SKM-1 (cell line): ENCODE data around the gene WDR70.
"Not testable (repeated sequence)": the region's sequence is repeated elsewhere in the genome, so short reads cannot be mapped to it uniquely, and the experiment has no call there.

Experiments used
- DNase-seq: peaks from one replicate; lab custom pipeline; 2025; ENCODE audit not compliant: unreplicated experiment; lab: John Stamatoyannopoulos, UW

Gene WDR70

GRCh38 chr5:37511646-37512045 lies 132.5 kb downstream of the WDR70 start:
- no peak for DNase-seq

- no peak for DNase-seq
Observed at GRCh38 chr5:37514946-37515345, 135.8 kb downstream of the WDR70 start.

- no peak for DNase-seq
Observed at GRCh38 chr5:37517686-37518085, 138.6 kb downstream of the WDR70 start.

- not testable (repeated sequence) for DNase-seq
Observed at GRCh38 chr5:37518356-37518755, 139.2 kb downstream of the WDR70 start.

GRCh38 chr5:37519304-37519703 lies 140.2 kb downstream of the WDR70 start:
- DNase-seq: no peak

- no peak for DNase-seq
Observed at GRCh38 chr5:37519807-37520206, 140.7 kb downstream of the WDR70 start.

GRCh38 chr5:37520811-37521210 lies 141.7 kb downstream of the WDR70 start:
- DNase-seq: no peak

GRCh38 chr5:37532976-37533740 lies 154.0 kb downstream of the WDR70 start:
- no peak for DNase-seq

GRCh38 chr5:37533851-37534250 lies 154.7 kb downstream of the WDR70 start:
- no peak for DNase-seq

- DNase-seq: no peak
Observed at GRCh38 chr5:37539459-37539858, 160.3 kb downstream of the WDR70 start.

- no peak for DNase-seq
Observed at GRCh38 chr5:37543216-37543615, 164.1 kb downstream of the WDR70 start.

GRCh38 chr5:37549411-37549810 lies 170.3 kb downstream of the WDR70 start:
- DNase-seq: no peak

- no peak for DNase-seq
Observed at GRCh38 chr5:37552161-37552560, 173.0 kb downstream of the WDR70 start.

GRCh38 chr5:37552770-37553719 lies 173.9 kb downstream of the WDR70 start:
- peak; percentile 35 for DNase-seq

GRCh38 chr5:37553720-37554404 lies 174.7 kb downstream of the WDR70 start:
- DNase-seq: no peak

GRCh38 chr5:37554405-37554739 lies 175.3 kb downstream of the WDR70 start:
- no peak for DNase-seq

- DNase-seq: no peak
Observed at GRCh38 chr5:37554938-37555337, 175.8 kb downstream of the WDR70 start.

- no peak for DNase-seq
Observed at GRCh38 chr5:37557734-37558293, 178.7 kb downstream of the WDR70 start.

GRCh38 chr5:37565062-37565670 lies 186.0 kb downstream of the WDR70 start:
- no peak for DNase-seq

- no peak for DNase-seq
Observed at GRCh38 chr5:37567566-37567965, 188.4 kb downstream of the WDR70 start.
